PC-3 (cell line): ENCODE measurements around the gene ASB16. TPM values are rescaled to one million over a fixed set of nuclear protein-coding genes. Genes with fewer than 3 reads are reported as not detected.
"Not testable (repeated sequence)": the region's sequence is repeated elsewhere in the genome, so short reads cannot be mapped to it uniquely, and the experiment has no call there.

Experiments
- ATAC-seq: fragments of 200-7000 bp; cut with Tn5 transposase; 2 replicates; pipeline ENCODE4 v1.9.1; 2020; ENCODE audit warnings: mild to moderate bottlenecking, moderate library complexity
- BruUV-seq: library from RNA; stranded (reverse); fragments of 400-500 nt; replicated peaks from 2 replicates; lab custom pipeline; 2021; lab: Mats Ljungman, UMichigan
- CTCF ChIA-PET: fragments of 300-600 bp; sonication (Branson Sonifier 250); formaldehyde crosslinking; loops from one replicate; lab custom pipeline; 2022; ENCODE audit warnings: antibody characterized with exemption; lab: Charles Lee
- POLR2A ChIA-PET: fragments of 300-600 bp; sonication (Branson Sonifier 250); formaldehyde crosslinking; loops from one replicate; lab custom pipeline; 2022; ENCODE audit warnings: antibody characterized with exemption; ENCODE audit not compliant: unreplicated experiment; lab: Charles Lee
- DNase-seq: peaks from one replicate; pipeline ENCODE4 v3.0.0-alpha.2; 2015
- H2AFZ ChIP-seq: fragments of 300-600 bp; sonication (generic); 2 replicates; pipeline ENCODE4 v1.6.0; 2016; ENCODE audit warnings: antibody characterized with exemption, low read length
- H3F3A ChIP-seq: fragments of 300-600 bp; sonication (generic); one replicate; pipeline ENCODE4 v1.6.0; 2017; ENCODE audit warnings: antibody characterized with exemption, low read length, control low read depth, mild to moderate bottlenecking; ENCODE audit not compliant: unreplicated experiment
- H3K27ac ChIP-seq: fragments of 300-600 bp; sonication (generic); 2 replicates; pipeline ENCODE4 v1.5.1; 2016; ENCODE audit warnings: mild to moderate bottlenecking, low read length
- H3K27me3 ChIP-seq: fragments of 300-600 bp; sonication (generic); 2 replicates; pipeline ENCODE4 v1.6.1; 2016; ENCODE audit warnings: low read length, mixed read lengths
- H3K36me3 ChIP-seq: fragments of 300-600 bp; sonication (generic); 2 replicates; pipeline ENCODE4 v1.6.1; 2016; ENCODE audit warnings: low read depth, mixed run types, low read length, mixed read lengths
- H3K4me1 ChIP-seq: fragments of 300-600 bp; sonication (generic); 2 replicates; pipeline ENCODE4 v1.5.1; 2016; ENCODE audit warnings: low read length; ENCODE audit not compliant: insufficient read depth
- H3K4me2 ChIP-seq: fragments of 300-600 bp; sonication (generic); 2 replicates; pipeline ENCODE4 v1.6.0; 2016; ENCODE audit warnings: low read length
- H3K4me3 ChIP-seq: fragments of 300-600 bp; sonication (generic); 2 replicates; pipeline ENCODE4 v1.5.1; 2016; ENCODE audit warnings: mild to moderate bottlenecking, low read length, mixed read lengths
- H3K79me2 ChIP-seq: fragments of 300-600 bp; sonication (generic); 2 replicates; pipeline ENCODE4 v1.6.1; 2017; ENCODE audit warnings: low read length, mixed read lengths
- H3K9ac ChIP-seq: fragments of 300-600 bp; sonication (generic); 2 replicates; pipeline ENCODE4 v1.6.0; 2016; ENCODE audit warnings: mild to moderate bottlenecking, low read length
- H3K9me2 ChIP-seq: fragments of 300-600 bp; sonication (generic); replicated peaks from 2 replicates; pipeline ENCODE4 v1.6.1; 2016; ENCODE audit warnings: mixed run types, low read length, mixed read lengths
- H3K9me3 ChIP-seq: fragments of 300-600 bp; sonication (generic); 2 replicates; pipeline ENCODE4 v1.6.1; 2016; ENCODE audit warnings: low read length, mixed read lengths
- H4K20me1 ChIP-seq: fragments of 300-600 bp; sonication (generic); 2 replicates; pipeline ENCODE4 v1.6.1; 2016; ENCODE audit warnings: low read length, mixed read lengths
- CTCF ChIP-seq: fragments of 300-600 bp; sonication (generic); conservative IDR thresholded peaks from 2 replicates; pipeline ENCODE4 v1.5.1; 2017; ENCODE audit warnings: antibody characterized with exemption, low read depth, mild to moderate bottlenecking, low read length
- EZH2 ChIP-seq: fragments of 300-600 bp; sonication (generic); IDR thresholded peaks from one replicate; pipeline ENCODE4 v1.6.1; 2017; ENCODE audit warnings: antibody characterized with exemption, mild to moderate bottlenecking, low read length; ENCODE audit not compliant: unreplicated experiment
- EZH2phosphoT487 ChIP-seq: fragments of 300-600 bp; sonication (generic); IDR thresholded peaks from 2 replicates; pipeline ENCODE4 v1.6.1; 2018; ENCODE audit warnings: mild to moderate bottlenecking, antibody characterized with exemption, low read length, borderline replicate concordance
- intact Hi-C: fragments of 100-400 bp; cut with micrococcal nuclease; formaldehyde crosslinking; loops from 2 replicates; pipeline ENCODE4 v1.9.0; 2023
- total RNA-seq: library from RNA; depleted of rRNA; stranded (reverse); fragments of >200 nt; gene quantifications from 2 replicates; pipeline ENCODE4 v1.2.3, GENCODE V29; 2014

Gene ASB16
- total RNA-seq, 1 experiment from 2014 or later = 0.51 TPM

GRCh38 chr17:44124118-44124438 lies 46.4 kb upstream of the ASB16 start:
- CTCF ChIA-PET = interaction anchor here (1.0 to 2.2 kb wide), 6 partner anchors 8 to 44 kb away, joined by 5 to 18 read pairs (median 11); no protein-coding TSS in a partner anchor
- Histone ChIP-seq H4K20me1 (no peaks in the 10 kb centered on the region), H3K36me3 (no peaks in the 10 kb centered on the region), H3K4me2 (peak overlapping the region; percentile 82), H3K9me3 (no peaks in the 10 kb centered on the region), H3K9me2 (no peaks in the 10 kb centered on the region), H3K27ac (peak overlapping the region; percentile 57), H3K27me3 (no peaks in the 10 kb centered on the region), H3K4me3 (peak overlapping the region; percentile 72), H3K9ac (peak overlapping the region; percentile 71), H3K4me1 (peaks cover 13% of the 10 kb centered on the region), H3F3A (no peaks in the 10 kb centered on the region), H3K79me2 (no peaks in the 10 kb centered on the region), H2AFZ (peak overlapping the region; percentile 84)
- intact Hi-C loops = loop anchor here (1.0 kb wide), 1 partner anchor 14 kb away; no protein-coding TSS in a partner anchor
- TF ChIP-seq CTCF (peak; percentile 26; the same call in 1 of the 2 replicates), EZH2 (no peak)
- TSS peak; percentile 98 for BruUV-seq
- DNase-seq (no peak), ATAC-seq (no peak; the same call in 1 of the 2 replicates)
- POLR2A ChIA-PET = interaction anchor here (0.6 to 0.9 kb wide), 5 partner anchors 13 to 221 kb away, joined by 3 to 5 read pairs (median 3); no protein-coding TSS in a partner anchor

DNA sequence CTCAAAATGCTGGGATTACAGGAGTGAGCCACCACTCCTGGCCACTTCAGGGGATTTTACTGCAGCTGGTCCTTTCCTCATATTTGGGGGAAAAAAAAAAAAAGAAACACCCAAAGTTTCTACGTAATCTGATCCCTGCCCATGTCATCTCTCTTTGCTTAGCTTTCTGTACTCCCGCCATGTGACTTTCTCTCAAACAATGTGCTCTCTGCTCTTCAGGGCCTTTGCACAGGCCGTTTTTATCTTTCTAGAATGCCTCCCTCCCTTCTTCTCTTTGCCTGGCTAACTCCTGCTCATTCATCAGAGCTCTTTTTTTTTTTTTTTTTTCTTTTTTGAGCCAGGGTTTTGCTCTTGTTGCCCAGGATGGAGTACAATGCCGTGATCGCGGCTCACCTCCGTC lies 42.1 kb upstream of the ASB16 start:
- CTCF ChIA-PET = interaction anchor here (0.5 to 0.6 kb wide), 3 partner anchors 10 to 40 kb away, joined by 4 to 7 read pairs (median 5); no protein-coding TSS in a partner anchor
- no peak overlapping the region for H3K27ac ChIP-seq
- no peaks in the 10 kb centered on the region for H3F3A ChIP-seq
- no peak overlapping the region for H3K4me2 ChIP-seq
- DNase-seq (no peak), ATAC-seq (no peak)
- no peak overlapping the region for H3K9ac ChIP-seq
- no peaks in the 10 kb centered on the region for H3K9me2 ChIP-seq
- no peak overlapping the region for H3K4me3 ChIP-seq
- TF ChIP-seq EZH2 = no peak
- TF ChIP-seq CTCF = no peak
- no peak for TF ChIP-seq EZH2phosphoT487
- H3K4me1 ChIP-seq = peaks cover 12% of the 10 kb centered on the region
- no peaks in the 10 kb centered on the region for H3K9me3 ChIP-seq
- intact Hi-C loops = no loop called here
- no peaks in the 10 kb centered on the region for H3K36me3 ChIP-seq
- H3K27me3 ChIP-seq = no peaks in the 10 kb centered on the region
- POLR2A ChIA-PET = interaction anchor here (0.6 kb wide), 1 partner anchor 17 kb away, joined by 3 read pairs; no protein-coding TSS in a partner anchor
- no peak overlapping the region for H2AFZ ChIP-seq
- H4K20me1 ChIP-seq = no peaks in the 10 kb centered on the region
- BruUV-seq = no TSS peak
- H3K79me2 ChIP-seq = no peaks in the 10 kb centered on the region

DNA sequence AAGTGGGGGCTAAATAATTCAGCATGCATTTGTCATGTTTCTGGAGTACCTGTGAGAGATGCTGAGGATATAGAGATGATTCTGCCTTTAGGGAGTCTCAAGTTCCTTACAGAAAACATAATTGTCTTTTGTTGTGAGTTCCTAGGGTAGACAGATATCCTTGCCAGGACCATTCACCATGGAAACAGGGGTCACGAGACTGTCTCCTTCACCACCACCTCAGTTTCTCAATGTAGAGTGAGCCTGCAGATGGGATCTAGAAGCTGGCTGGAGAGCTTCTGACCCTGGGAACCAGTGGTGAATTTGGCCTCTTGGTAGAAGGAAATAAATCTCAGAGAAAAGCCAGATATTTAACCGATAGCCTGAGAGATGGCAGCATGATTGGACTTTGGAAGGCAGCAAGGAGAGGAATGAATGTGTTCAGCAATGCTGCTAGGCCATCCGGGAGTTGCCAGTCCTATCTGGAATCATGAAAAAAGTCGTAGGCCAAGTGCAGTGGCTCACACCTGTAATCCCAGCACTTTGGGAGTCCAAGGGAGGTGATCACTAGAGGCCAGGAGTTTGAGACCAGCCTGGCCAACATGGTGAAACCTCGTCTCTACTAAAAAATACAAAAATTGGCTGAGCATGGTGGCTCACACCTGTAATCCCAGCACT lies 39.7 kb upstream of the ASB16 start:
- Histone ChIP-seq H3K4me3 (no peak overlapping the region), H3K79me2 (no peaks in the 10 kb centered on the region), H3K9ac (no peak overlapping the region), H3K27ac (no peak overlapping the region), H3F3A (no peaks in the 10 kb centered on the region), H2AFZ (no peak overlapping the region), H3K36me3 (no peaks in the 10 kb centered on the region), H3K4me1 (peaks cover 7% of the 10 kb centered on the region), H3K27me3 (no peaks in the 10 kb centered on the region), H3K4me2 (no peak overlapping the region), H3K9me3 (no peaks in the 10 kb centered on the region), H4K20me1 (no peaks in the 10 kb centered on the region), H3K9me2 (no peaks in the 10 kb centered on the region)
- ChIA-PET POLR2A (no interaction called here), CTCF (no interaction called here)
- BruUV-seq = no TSS peak
- TF ChIP-seq EZH2 (no peak), CTCF (no peak), EZH2phosphoT487 (no peak)
- ATAC-seq (no peak), DNase-seq (no peak)
- intact Hi-C loops = no loop called here

- DNase-seq, POLR2A ChIA-PET, H3K4me2 ChIP-seq, H3K9ac ChIP-seq, BruUV-seq, H3K27ac ChIP-seq, H3K27me3 ChIP-seq, H3K4me3 ChIP-seq, H3K9me2 ChIP-seq, ATAC-seq, CTCF ChIA-PET, H4K20me1 ChIP-seq, H3F3A ChIP-seq, H2AFZ ChIP-seq, H3K4me1 ChIP-seq, H3K9me3 ChIP-seq, H3K79me2 ChIP-seq, H3K36me3 ChIP-seq, intact Hi-C loops: not testable (repeated sequence)
Observed at GRCh38 chr17:44131372-44131771, 39.1 kb upstream of the ASB16 start.
